HG02642 (cell line): ENCODE results near the gene RAD52.

ENCODE experiments used
- ATAC-seq: cut with Tn5 transposase; IDR thresholded peaks from one replicate; pipeline ENCODE4 v1.9.1; 2021; ENCODE audit warnings: mild to moderate bottlenecking; ENCODE audit not compliant: unreplicated experiment, poor library complexity

Gene RAD52

GRCh38 chr12:884746-885414 lies 64.6 kb downstream of the RAD52 start:
- ATAC-seq: no peak

DNA sequence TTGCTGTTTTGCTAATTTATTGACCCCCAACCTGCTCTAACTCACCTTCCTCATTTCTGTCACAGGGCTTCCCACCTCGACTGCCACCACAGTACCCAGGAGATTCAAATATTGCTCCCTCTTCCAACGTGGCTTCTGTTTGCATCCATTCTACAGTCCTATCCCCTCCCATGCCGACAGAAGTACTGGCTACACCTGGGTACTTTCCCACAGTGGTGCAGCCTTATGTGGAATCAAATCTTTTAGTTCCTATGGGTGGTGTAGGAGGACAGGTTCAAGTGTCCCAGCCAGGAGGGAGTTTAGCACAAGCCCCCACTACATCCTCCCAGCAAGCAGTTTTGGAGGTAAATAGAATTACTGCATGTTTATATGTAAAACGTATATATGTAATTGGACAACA lies 68.8 kb downstream of the RAD52 start:
- no peak for ATAC-seq

- ATAC-seq: no peak
Measured at GRCh38 chr12:879641-880040, 69.9 kb downstream of the RAD52 start.

- no peak for ATAC-seq
Measured at GRCh38 chr12:873954-874353, 75.5 kb downstream of the RAD52 start.

DNA sequence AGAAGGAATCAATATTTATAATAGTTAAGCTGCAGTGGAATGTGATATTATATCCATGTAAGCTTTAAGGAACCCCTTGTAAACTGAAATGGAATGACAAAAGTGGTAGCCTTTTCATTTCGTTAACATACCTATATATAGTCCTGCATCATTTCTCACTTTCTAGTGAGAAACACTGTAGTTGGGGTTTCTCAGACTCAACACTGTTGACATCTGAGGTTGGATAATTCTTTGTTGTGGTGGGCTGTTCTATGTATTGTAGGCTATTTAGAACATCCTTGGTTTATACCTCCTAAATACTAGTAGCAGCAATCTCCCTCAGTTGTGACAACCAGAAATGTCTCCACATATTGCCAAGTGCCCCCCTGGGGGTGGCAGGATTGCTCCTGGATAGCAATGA lies 79.1 kb downstream of the RAD52 start:
- ATAC-seq: no peak

GRCh38 chr12:868722-869121 lies 80.8 kb downstream of the RAD52 start:
- no peak for ATAC-seq

- no peak for ATAC-seq
Measured at GRCh38 chr12:867905-868304, 81.6 kb downstream of the RAD52 start.

DNA sequence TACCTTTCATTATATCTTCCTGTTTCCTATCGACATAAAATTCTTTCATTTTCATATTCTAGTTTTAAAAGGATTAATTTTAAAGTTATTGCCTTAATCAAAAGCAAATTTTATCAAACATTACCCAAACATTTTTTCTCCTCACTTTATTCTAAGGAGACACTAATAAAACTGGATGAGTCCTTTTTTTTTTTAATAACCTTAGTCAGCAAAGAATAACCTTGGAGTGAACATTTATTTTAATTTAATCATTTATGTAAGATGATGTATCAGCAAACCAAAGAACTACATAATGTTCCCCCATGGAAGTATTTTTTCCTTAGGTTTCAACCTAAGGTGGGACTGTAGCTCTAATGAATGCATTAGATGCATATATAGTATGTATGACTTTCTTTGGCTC lies 83.9 kb downstream of the RAD52 start:
- ATAC-seq: no peak

GRCh38 chr12:863285-863684 lies 86.2 kb downstream of the RAD52 start:
- no peak for ATAC-seq

GRCh38 chr12:862303-862911 lies 87.1 kb downstream of the RAD52 start:
- no peak for ATAC-seq
